Endodermal cell (in vitro differentiated cells): ENCODE data around the gene SORL1. TPM values are rescaled to one million over a fixed set of nuclear protein-coding genes. Genes with fewer than 3 reads are reported as not detected.

Source experiments
- DNase-seq: peaks from one replicate; pipeline ENCODE4 v3.0.0-alpha.2; 2017
- H3K27ac ChIP-seq: 2 replicates; pipeline ENCODE4 v1.5.1; 2013; ENCODE audit warnings: mild to moderate bottlenecking, low read depth, low read length, moderate library complexity
- H3K27me3 ChIP-seq: 2 replicates; pipeline ENCODE4 v1.6.1; 2013; ENCODE audit warnings: mild to moderate bottlenecking, low read length, moderate library complexity; ENCODE audit not compliant: insufficient read depth, control insufficient read depth, poor library complexity, severe bottlenecking
- H3K36me3 ChIP-seq: 2 replicates; pipeline ENCODE4 v1.7.0; 2013; ENCODE audit warnings: mild to moderate bottlenecking, low read length, moderate library complexity; ENCODE audit not compliant: control insufficient read depth, insufficient read depth
- H3K4me1 ChIP-seq: one replicate; pipeline ENCODE4 v1.7.0; 2013; ENCODE audit warnings: low read length; ENCODE audit not compliant: control insufficient read depth, insufficient read depth
- H3K4me3 ChIP-seq: 2 replicates; pipeline ENCODE4 v1.5.1; 2013; ENCODE audit warnings: mild to moderate bottlenecking, low read length, moderate library complexity
- H3K9ac ChIP-seq: 2 replicates; pipeline ENCODE4 v1.6.1; 2013; ENCODE audit warnings: mild to moderate bottlenecking, low read length, moderate library complexity; ENCODE audit not compliant: poor library complexity, severe bottlenecking; ENCODE audit errors: extremely low read depth
- H3K9me3 ChIP-seq: 2 replicates; pipeline ENCODE4 v1.6.1; 2013; ENCODE audit warnings: mild to moderate bottlenecking, low read length, moderate library complexity; ENCODE audit not compliant: control insufficient read depth
- H3K27ac Mint-ChIP-seq: 2 replicates; pipeline ENCODE4 v1.8.0; 2020; ENCODE audit warnings: mixed read lengths
- H3K27me3 Mint-ChIP-seq: 2 replicates; pipeline ENCODE4 v1.8.0; 2021; ENCODE audit warnings: mild to moderate bottlenecking, mixed read lengths; ENCODE audit not compliant: insufficient read depth
- H3K36me3 Mint-ChIP-seq: 2 replicates; pipeline ENCODE4 v1.8.0; 2020; ENCODE audit warnings: low read depth, mixed read lengths
- H3K4me1 Mint-ChIP-seq: 2 replicates; pipeline ENCODE4 v1.8.0; 2020; ENCODE audit warnings: mixed read lengths
- H3K4me3 Mint-ChIP-seq: 2 replicates; pipeline ENCODE4 v1.8.0; 2020; ENCODE audit warnings: mild to moderate bottlenecking, moderate library complexity, mixed read lengths
- H3K9me3 Mint-ChIP-seq: 2 replicates; pipeline ENCODE4 v1.8.0; 2020; ENCODE audit warnings: mild to moderate bottlenecking, mixed read lengths
- WGBS, 2 experiments: methylation state at CpG; one replicate each; pipeline versions ENCODE4 v1.1.5 to v1.1.7; 2013; ENCODE audit warnings: missing lambda C conversion rate in 2 of 2, mixed read lengths in 1 of 2; ENCODE audit not compliant: insufficient coverage in 1 of 2, insufficient read length in 1 of 2; 5-methylcytosine and 5-hydroxymethylcytosine counted together
- total RNA-seq, 2 donors: library from RNA; stranded (reverse); fragmentation: NEBNext Ultra II Directional in 1 of 2; extraction: Animal tissue kit (Norgen Biotek cat#: 25700) in 1 of 2; gene quantifications; 2 replicates in 1 of 2; 3 replicates in 1 of 2; pipeline ENCODE4 v1.2.1, GENCODE V29; 2021
- TF ChIP-seq, protein P1 (sequence below): fragments of 200-600 bp; sonication (generic); conservative IDR thresholded peaks from 2 replicates; pipeline ENCODE4 v1.5.0; 2021; ENCODE audit warnings: antibody characterized with exemption, mild to moderate bottlenecking

SORL1 gene
- total RNA-seq, 2 donors from 2014 or later: 56.4 to 57.5 TPM

DNA sequence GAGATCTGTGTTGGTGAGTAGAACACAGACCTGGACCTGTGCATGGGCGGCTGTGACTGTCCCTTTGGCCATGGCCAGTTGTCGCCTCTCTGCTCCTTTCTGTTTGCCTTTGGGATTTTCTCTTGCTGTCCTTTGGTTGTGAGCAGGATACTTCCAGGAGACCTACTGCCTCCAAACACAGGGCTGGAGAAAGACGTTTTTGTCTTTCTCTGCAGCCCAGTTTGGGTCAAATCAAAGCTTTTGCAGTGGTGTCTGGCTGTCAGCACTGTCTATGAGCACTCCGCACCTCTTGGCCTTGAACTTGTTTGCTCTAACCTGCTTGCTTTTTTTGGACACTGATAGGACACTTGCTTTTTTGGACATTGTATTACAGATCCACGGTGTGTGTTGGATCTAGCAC, 109.6 kb downstream of the SORL1 start:
- WGBS, 2 experiments: 73 to 83% methylated on average over 4 to 5 of the region's 5 CpGs

DNA sequence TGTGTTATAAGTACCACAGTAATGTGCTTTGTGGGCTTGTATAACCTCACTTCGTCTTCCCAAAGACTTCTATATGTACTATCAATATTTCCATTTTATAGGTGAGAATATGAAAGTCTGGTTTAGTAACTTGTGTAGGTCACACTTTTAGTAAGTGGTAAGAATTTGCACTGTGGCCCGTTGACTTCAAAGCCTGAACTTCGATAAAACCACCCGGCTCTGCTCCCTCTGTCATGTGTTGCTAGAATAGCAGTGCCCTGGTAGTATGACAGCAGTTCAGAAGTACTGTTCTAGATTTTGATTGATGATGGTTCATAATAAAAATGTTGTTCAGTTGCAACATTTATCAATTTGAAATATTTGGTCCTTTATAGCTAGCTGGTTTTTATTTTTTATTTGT, 110.9 kb downstream of the SORL1 start:
- Histone ChIP-seq H3K27ac (no peak overlapping the region), H3K9me3 (no peaks in the 10 kb centered on the region), H3K27me3 (no peaks in the 10 kb centered on the region), H3K36me3 (peaks cover 14% of the 10 kb centered on the region), H3K9ac (no peak overlapping the region), H3K4me1 (peaks cover 22% of the 10 kb centered on the region), H3K4me3 (no peak overlapping the region)
- Mint-ChIP-seq H3K4me1 (peaks cover 55% of the 10 kb centered on the region), H3K27me3 (no peaks in the 10 kb centered on the region), H3K27ac (no peak overlapping the region), H3K36me3 (peaks cover 39% of the 10 kb centered on the region), H3K4me3 (no peak overlapping the region), H3K9me3 (peaks cover 5% of the 10 kb centered on the region)
- TF ChIP-seq, protein P1, sequence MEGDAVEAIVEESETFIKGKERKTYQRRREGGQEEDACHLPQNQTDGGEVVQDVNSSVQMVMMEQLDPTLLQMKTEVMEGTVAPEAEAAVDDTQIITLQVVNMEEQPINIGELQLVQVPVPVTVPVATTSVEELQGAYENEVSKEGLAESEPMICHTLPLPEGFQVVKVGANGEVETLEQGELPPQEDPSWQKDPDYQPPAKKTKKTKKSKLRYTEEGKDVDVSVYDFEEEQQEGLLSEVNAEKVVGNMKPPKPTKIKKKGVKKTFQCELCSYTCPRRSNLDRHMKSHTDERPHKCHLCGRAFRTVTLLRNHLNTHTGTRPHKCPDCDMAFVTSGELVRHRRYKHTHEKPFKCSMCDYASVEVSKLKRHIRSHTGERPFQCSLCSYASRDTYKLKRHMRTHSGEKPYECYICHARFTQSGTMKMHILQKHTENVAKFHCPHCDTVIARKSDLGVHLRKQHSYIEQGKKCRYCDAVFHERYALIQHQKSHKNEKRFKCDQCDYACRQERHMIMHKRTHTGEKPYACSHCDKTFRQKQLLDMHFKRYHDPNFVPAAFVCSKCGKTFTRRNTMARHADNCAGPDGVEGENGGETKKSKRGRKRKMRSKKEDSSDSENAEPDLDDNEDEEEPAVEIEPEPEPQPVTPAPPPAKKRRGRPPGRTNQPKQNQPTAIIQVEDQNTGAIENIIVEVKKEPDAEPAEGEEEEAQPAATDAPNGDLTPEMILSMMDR: no peak
- no peak for DNase-seq
- 97 to 100% methylated on average over 3 to 4 of the region's 4 CpGs for WGBS, 2 experiments

More for the DNA sequence above, 109.6 kb downstream of the SORL1 start:
- TF ChIP-seq, protein P1: no peak
- H3K36me3 ChIP-seq: peaks cover 19% of the 10 kb centered on the region
- Mint-ChIP-seq H3K9me3 (no peaks in the 10 kb centered on the region), H3K36me3 (peaks cover 36% of the 10 kb centered on the region), H3K4me3 (peak overlapping the region; percentile 37), H3K27ac (peak overlapping the region; percentile 83), H3K27me3 (no peaks in the 10 kb centered on the region), H3K4me1 (peaks cover 51% of the 10 kb centered on the region)
- H3K9ac ChIP-seq: no peak overlapping the region
- H3K27ac ChIP-seq: no peak overlapping the region
- H3K27me3 ChIP-seq: no peaks in the 10 kb centered on the region
- H3K4me3 ChIP-seq: peak overlapping the region; percentile 20
- no peaks in the 10 kb centered on the region for H3K9me3 ChIP-seq
- H3K4me1 ChIP-seq: peaks cover 22% of the 10 kb centered on the region
- no peak for DNase-seq

DNA sequence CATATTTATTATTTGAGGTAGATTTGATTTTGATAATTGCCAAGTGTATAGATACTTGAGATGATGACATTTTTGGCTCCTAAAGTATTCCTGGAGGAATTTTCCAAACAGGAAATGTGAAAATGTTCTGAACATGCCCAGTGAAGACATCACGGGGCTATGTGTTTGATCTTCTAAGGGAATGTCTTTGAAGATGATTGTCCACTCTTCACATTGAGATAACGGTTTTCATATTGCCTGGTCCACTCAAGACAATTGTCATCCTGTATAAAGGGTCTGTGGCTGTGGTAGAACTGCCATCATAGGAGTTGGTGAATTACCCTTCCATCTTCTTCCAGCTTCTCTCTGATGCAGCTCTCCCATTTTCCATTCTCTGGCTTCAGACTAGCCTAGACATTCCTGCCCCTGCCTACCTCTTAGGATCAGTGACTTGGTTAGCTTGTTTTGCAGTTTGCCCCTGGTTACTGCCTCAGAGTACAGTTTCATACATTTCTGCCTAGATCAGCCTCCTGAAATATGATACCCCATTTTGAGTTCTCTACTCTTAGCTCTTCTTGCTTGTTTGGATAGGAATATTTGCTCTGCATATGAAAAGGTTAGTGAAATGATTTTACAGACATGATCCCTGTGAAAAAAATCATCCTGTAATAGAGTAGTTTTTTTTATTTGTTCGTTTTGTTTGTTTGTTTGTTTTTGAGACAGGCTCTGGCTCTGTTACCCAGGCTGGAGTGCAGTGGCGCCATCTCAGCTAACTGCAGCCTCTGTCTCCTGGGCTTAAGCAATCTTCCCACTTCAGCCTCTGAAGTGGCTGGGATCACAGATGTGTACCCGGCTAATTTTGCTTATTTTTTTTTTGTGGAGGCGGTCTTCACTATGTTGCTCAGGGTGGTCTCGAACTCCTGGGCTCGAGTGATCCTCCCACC, 112.0 kb downstream of the SORL1 start:
- TF ChIP-seq, protein P1: no peak
- Histone ChIP-seq H3K9me3 (no peaks in the 10 kb centered on the region), H3K4me1 (peaks cover 22% of the 10 kb centered on the region), H3K27me3 (no peaks in the 10 kb centered on the region), H3K36me3 (peaks cover 4% of the 10 kb centered on the region), H3K4me3 (no peak overlapping the region), H3K9ac (no peak overlapping the region), H3K27ac (no peak overlapping the region)
- peaks cover 49% of the 10 kb centered on the region for H3K4me1 Mint-ChIP-seq
- DNase-seq: no peak
- H3K27me3 Mint-ChIP-seq: no peaks in the 10 kb centered on the region
- WGBS, 2 experiments: 96 to 98% methylated on average over 5 to 8 of the region's 8 CpGs
- no peak overlapping the region for H3K4me3 Mint-ChIP-seq
- peaks cover 14% of the 10 kb centered on the region for H3K9me3 Mint-ChIP-seq
- H3K27ac Mint-ChIP-seq: no peak overlapping the region
- peaks cover 40% of the 10 kb centered on the region for H3K36me3 Mint-ChIP-seq
